ENCODE results near the gene CFAP97D2.

- no peak for TF ChIP-seq CTCF (IDR thresholded peaks at IDR 0.05; ENCODE audit: poor library complexity)
- no peak for TF ChIP-seq EZH2 (IDR thresholded peaks at IDR 0.05; ENCODE audit: borderline replicate concordance)
Measured at GRCh38 chr13:114134111-114134943, 44.7 kb upstream of the CFAP97D2 start.
